ENCODE measurements around the gene SLC30A1.
A peak's percentile ranks its signal among the peaks of the same experiment; 100 is the strongest.
"Not testable (repeated sequence)": the region's sequence is repeated elsewhere in the genome, so short reads cannot be mapped to it uniquely, and the experiment has no call there.

SLC30A1 gene

GRCh38 chr1:211577277-211577818 lies 1.6 kb downstream of the SLC30A1 start:
- Histone ChIP-seq H3K4me3 (ENCODE audit: low read depth, low read length) (peak overlapping the region; percentile 90), H3K36me3 (peaks cover 11% of the 10 kb centered on the region; the same call in 1 of the 2 replicates), H3K27me3 (no peaks in the 10 kb centered on the region), H3K4me1 (peaks cover 7% of the 10 kb centered on the region; the same call in 1 of the 2 replicates), H3K9me3 (no peaks in the 10 kb centered on the region)
- no peak for TF ChIP-seq CTCF (IDR thresholded peaks at IDR 0.05; ENCODE audit: low read depth, low read length)
- DNase-seq: no peak

GRCh38 chr1:211576717-211577116 lies 2.2 kb downstream of the SLC30A1 start:
- H3K36me3 ChIP-seq: peaks cover 11% of the 10 kb centered on the region; the same call in 1 of the 2 replicates
- no peaks in the 10 kb centered on the region for H3K27me3 ChIP-seq
- peak overlapping the region; percentile 90 for H3K4me3 ChIP-seq (ENCODE audit: low read depth, low read length)
- DNase-seq: no peak
- peaks cover 7% of the 10 kb centered on the region; the same call in 1 of the 2 replicates for H3K4me1 ChIP-seq
- no peaks in the 10 kb centered on the region for H3K9me3 ChIP-seq
- no peak for TF ChIP-seq CTCF (IDR thresholded peaks at IDR 0.05; ENCODE audit: low read depth, low read length)

DNA sequence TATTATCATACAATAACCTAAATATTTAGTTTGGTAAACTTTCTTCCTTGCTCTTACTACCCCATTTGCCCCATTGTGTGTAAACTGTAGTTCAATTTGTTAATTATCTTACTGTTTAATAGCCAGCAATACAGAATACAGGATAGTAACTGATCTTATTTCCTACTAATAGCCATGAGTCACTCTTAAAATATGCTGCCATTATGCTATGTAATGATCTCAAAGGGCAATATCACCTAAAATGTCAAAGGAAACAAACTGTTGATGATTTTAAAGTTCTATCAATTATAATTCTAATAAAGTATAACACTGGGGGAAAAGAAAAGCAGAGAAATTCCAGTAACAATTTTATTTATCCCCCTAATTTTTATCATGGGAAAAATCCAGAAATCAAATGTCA lies 4.3 kb downstream of the SLC30A1 start:
- TF ChIP-seq CTCF (IDR thresholded peaks at IDR 0.05; ENCODE audit: low read depth, low read length): no peak
- Histone ChIP-seq H3K36me3 (peaks cover 11% of the 10 kb centered on the region; the same call in 1 of the 2 replicates), H3K27me3 (no peaks in the 10 kb centered on the region), H3K4me1 (peaks cover 4% of the 10 kb centered on the region; the same call in 1 of the 2 replicates), H3K9me3 (no peaks in the 10 kb centered on the region), H3K4me3 (ENCODE audit: low read depth, low read length) (no peak overlapping the region)
- no peak for DNase-seq

DNA sequence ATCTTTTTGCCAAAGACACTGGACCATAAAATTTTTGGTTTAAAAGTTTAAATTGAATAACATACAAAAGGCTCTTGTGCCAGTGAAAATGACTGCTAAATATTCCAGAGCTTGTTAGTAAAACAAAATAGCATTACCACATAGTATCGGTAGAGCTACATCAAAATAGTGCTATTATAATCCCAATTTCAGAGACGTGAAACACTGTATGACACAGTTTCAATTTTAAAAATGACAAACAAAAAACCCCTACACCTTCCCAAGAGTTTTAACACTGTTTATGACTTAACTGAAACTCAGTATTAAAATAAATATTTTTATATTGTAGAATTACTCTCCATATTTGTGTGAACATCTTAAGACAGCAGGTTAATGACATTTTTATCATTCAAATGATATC lies 7.0 kb downstream of the SLC30A1 start:
- Histone ChIP-seq H3K4me1 (0 out of 2 replicates have a peak, but pooled peaks cover 4% of the 10 kb centered on the region), H3K27me3 (no peaks in the 10 kb centered on the region), H3K9me3 (no peaks in the 10 kb centered on the region), H3K4me3 (ENCODE audit: low read depth, low read length) (no peak overlapping the region), H3K36me3 (peaks cover 11% of the 10 kb centered on the region; the same call in 1 of the 2 replicates)
- no peak for TF ChIP-seq CTCF (IDR thresholded peaks at IDR 0.05; ENCODE audit: low read depth, low read length)
- DNase-seq: no peak

DNA sequence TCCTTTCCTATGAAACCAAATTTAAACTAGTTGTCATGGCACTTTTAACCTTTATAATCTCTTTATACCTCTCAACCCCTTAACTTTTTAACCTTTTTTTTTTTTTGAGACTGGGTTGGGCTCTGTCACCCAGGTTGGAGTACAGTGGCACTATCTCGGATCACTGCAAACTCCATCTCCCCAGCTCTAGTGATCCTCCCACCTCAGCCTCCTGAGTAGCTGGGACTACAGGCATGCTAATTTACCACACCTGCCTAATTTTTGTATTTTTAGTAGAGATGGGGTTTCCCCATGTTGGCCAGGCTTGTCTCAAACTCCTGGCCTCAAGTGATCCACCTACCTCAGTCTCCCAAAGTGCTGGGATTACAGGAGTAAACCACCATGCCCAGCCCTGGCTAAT lies 8.6 kb downstream of the SLC30A1 start:
- not testable (repeated sequence) for H3K4me1 ChIP-seq; H3K4me3 ChIP-seq (ENCODE audit: low read depth, low read length); H3K36me3 ChIP-seq; H3K9me3 ChIP-seq; H3K27me3 ChIP-seq; DNase-seq

DNA sequence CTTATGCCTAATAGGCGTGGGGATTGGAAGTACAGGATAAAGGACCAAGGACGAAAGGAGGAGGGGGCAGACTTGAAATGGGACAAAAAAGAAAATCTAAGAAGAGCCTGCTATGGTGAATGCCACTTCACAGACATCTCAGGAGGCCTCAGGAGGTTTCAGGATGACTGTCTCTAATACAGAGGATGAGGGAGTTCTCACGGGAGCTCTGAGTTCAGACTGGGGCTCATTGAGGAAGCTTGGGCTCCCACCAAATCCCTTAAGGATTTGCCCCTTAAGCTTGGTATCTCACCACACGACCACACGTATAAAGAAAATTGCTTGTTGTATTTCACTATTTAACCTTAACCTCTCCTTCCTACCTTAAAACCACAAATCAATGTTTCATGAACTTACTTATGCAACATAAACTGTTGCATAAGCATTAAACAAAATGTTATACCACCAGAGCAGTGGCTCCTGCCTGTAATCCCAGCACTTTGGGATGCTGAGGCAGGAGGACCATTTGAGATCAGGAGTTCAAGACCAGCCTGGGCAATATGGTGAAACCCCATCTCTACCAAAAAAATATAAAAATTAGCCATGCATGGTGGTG lies 12.4 kb downstream of the SLC30A1 start:
- H3K4me3 ChIP-seq (ENCODE audit: low read depth, low read length): no peak overlapping the region
- DNase-seq: no peak

More for the DNA sequence above, 12.4 kb downstream of the SLC30A1 start:
- Histone ChIP-seq H3K27me3 (no peaks in the 10 kb centered on the region), H3K4me1 (no peaks in the 10 kb centered on the region), H3K36me3 (no peaks in the 10 kb centered on the region), H3K9me3 (no peaks in the 10 kb centered on the region)
- no peak for TF ChIP-seq CTCF (IDR thresholded peaks at IDR 0.05; ENCODE audit: low read depth, low read length)

All from BE2C (cell line).